ENCODE measurements around the gene HHATL. TPM values are rescaled to one million over a fixed set of nuclear protein-coding genes. Genes with fewer than 3 reads are reported as not detected.

The HHATL gene
- total and polyA plus RNA-seq, 4 donors = 0.17 TPM; not detected in 3

DNA sequence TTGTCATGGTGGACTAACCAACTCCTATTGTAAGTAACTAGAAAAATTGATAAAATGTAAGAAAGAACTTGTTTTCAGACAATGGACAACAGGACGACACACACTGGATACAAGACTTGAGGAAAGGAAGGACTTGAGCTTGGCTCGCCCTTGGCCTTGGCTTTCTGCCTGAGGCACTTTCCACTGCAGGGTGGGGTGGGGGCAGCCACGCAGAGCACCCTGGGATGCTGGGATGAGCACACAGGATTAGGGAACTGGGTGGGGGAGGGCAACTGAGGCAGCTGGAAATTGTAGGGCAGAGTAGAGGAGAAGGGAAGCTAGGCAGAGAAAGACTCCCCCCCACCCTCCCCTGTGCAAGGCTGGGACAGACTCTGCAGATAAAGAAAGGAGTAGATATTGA is 25.5 kb upstream of the HHATL start:
- H3K9ac ChIP-seq (ENCODE audit: low read depth in 1 of 2, low read length in 2 of 2) = no peak overlapping the region

DNA sequence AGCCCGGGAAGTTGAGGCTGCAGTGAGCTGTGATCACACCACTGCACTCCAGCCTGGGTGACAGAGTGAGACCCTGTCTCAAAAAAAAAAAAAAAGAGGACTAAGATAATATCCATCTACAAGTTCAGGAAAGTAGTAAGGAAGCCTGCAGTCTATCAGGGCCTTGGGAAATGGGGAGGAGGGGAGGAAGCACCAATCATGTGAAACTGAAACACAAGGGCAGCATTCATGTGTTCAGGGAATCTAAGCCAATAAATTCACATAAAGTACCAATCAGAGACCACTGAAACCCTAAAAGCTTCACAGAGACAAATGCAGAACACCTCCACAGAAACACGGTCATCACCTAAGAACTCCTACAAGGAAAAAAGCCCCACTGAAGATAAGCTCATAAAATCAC is 22.9 kb upstream of the HHATL start:
- Histone ChIP-seq H3K9me3 (ENCODE audit: control insufficient read depth in 4 of 4, low read length in 3 of 4) (no peaks in the 10 kb centered on the region), H3K27ac (ENCODE audit: low read depth in 1 of 2, low read length in 2 of 2) (no peak overlapping the region), H3K9ac (ENCODE audit: low read depth in 1 of 2, low read length in 2 of 2) (no peak overlapping the region), H3K4me3 (ENCODE audit: low read depth in 1 of 3, low read length in 3 of 3) (no peak overlapping the region), H3K4me1 (ENCODE audit: control insufficient read depth in 4 of 4, insufficient read depth in 4 of 4, low read length in 3 of 4) (no peaks in the 10 kb centered on the region), H3K27me3 (ENCODE audit: control insufficient read depth in 4 of 4, insufficient read depth in 4 of 4, low read length in 3 of 4) (no peaks in the 10 kb centered on the region), H3K36me3 (ENCODE audit: control insufficient read depth in 4 of 4, insufficient read depth in 3 of 4, low read depth in 1 of 4, low read length in 3 of 4) (no peaks in the 10 kb centered on the region)
- no peak for TF ChIP-seq YY1 (IDR thresholded peaks at IDR 0.05)
- TF ChIP-seq, protein P1, sequence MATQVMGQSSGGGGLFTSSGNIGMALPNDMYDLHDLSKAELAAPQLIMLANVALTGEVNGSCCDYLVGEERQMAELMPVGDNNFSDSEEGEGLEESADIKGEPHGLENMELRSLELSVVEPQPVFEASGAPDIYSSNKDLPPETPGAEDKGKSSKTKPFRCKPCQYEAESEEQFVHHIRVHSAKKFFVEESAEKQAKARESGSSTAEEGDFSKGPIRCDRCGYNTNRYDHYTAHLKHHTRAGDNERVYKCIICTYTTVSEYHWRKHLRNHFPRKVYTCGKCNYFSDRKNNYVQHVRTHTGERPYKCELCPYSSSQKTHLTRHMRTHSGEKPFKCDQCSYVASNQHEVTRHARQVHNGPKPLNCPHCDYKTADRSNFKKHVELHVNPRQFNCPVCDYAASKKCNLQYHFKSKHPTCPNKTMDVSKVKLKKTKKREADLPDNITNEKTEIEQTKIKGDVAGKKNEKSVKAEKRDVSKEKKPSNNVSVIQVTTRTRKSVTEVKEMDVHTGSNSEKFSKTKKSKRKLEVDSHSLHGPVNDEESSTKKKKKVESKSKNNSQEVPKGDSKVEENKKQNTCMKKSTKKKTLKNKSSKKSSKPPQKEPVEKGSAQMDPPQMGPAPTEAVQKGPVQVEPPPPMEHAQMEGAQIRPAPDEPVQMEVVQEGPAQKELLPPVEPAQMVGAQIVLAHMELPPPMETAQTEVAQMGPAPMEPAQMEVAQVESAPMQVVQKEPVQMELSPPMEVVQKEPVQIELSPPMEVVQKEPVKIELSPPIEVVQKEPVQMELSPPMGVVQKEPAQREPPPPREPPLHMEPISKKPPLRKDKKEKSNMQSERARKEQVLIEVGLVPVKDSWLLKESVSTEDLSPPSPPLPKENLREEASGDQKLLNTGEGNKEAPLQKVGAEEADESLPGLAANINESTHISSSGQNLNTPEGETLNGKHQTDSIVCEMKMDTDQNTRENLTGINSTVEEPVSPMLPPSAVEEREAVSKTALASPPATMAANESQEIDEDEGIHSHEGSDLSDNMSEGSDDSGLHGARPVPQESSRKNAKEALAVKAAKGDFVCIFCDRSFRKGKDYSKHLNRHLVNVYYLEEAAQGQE (IDR thresholded peaks at IDR 0.05) = no peak
- no peak for TF ChIP-seq TAF1 (conservative IDR thresholded peaks at IDR 0.05)
- no peak for TF ChIP-seq SP1 (IDR thresholded peaks at IDR 0.05)
- no peak for TF ChIP-seq HNF4A (conservative IDR thresholded peaks at IDR 0.05)
- no peak for TF ChIP-seq NR2F2 (IDR thresholded peaks at IDR 0.05)
- no peak for TF ChIP-seq HNF4G (IDR thresholded peaks at IDR 0.05)
- TF ChIP-seq, protein P2, sequence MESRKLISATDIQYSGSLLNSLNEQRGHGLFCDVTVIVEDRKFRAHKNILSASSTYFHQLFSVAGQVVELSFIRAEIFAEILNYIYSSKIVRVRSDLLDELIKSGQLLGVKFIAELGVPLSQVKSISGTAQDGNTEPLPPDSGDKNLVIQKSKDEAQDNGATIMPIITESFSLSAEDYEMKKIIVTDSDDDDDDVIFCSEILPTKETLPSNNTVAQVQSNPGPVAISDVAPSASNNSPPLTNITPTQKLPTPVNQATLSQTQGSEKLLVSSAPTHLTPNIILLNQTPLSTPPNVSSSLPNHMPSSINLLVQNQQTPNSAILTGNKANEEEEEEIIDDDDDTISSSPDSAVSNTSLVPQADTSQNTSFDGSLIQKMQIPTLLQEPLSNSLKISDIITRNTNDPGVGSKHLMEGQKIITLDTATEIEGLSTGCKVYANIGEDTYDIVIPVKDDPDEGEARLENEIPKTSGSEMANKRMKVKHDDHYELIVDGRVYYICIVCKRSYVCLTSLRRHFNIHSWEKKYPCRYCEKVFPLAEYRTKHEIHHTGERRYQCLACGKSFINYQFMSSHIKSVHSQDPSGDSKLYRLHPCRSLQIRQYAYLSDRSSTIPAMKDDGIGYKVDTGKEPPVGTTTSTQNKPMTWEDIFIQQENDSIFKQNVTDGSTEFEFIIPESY (IDR thresholded peaks at IDR 0.05) = no peak
- TF ChIP-seq, protein P3, sequence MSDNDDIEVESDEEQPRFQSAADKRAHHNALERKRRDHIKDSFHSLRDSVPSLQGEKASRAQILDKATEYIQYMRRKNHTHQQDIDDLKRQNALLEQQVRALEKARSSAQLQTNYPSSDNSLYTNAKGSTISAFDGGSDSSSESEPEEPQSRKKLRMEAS (IDR thresholded peaks at IDR 0.05) = no peak
- TF ChIP-seq, protein P4, sequence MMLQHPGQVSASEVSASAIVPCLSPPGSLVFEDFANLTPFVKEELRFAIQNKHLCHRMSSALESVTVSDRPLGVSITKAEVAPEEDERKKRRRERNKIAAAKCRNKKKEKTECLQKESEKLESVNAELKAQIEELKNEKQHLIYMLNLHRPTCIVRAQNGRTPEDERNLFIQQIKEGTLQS (IDR thresholded peaks at IDR 0.05) = no peak
- no peak for TF ChIP-seq EGR1 (IDR thresholded peaks at IDR 0.05; ENCODE audit: low read depth in 2 of 2)
- no peak for TF ChIP-seq JUND (IDR thresholded peaks at IDR 0.05)
- TF ChIP-seq, protein P5, sequence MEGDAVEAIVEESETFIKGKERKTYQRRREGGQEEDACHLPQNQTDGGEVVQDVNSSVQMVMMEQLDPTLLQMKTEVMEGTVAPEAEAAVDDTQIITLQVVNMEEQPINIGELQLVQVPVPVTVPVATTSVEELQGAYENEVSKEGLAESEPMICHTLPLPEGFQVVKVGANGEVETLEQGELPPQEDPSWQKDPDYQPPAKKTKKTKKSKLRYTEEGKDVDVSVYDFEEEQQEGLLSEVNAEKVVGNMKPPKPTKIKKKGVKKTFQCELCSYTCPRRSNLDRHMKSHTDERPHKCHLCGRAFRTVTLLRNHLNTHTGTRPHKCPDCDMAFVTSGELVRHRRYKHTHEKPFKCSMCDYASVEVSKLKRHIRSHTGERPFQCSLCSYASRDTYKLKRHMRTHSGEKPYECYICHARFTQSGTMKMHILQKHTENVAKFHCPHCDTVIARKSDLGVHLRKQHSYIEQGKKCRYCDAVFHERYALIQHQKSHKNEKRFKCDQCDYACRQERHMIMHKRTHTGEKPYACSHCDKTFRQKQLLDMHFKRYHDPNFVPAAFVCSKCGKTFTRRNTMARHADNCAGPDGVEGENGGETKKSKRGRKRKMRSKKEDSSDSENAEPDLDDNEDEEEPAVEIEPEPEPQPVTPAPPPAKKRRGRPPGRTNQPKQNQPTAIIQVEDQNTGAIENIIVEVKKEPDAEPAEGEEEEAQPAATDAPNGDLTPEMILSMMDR (IDR thresholded peaks at IDR 0.05; ENCODE audit: low read depth, low read length, missing input control) = no peak
- TF ChIP-seq FOXA2 (IDR thresholded peaks at IDR 0.05) = no peak
- TF ChIP-seq RXRA (IDR thresholded peaks at IDR 0.05) = no peak
- DNase-seq (ENCODE audit: low spot score) = no peak
- WGBS = 88% methylated on average over 2 of the region's 2 CpGs

More for the DNA sequence above, 25.5 kb upstream of the HHATL start:
- WGBS = 55% methylated on average over 3 of the region's 3 CpGs
- Histone ChIP-seq H3K9me3 (ENCODE audit: control insufficient read depth in 4 of 4, low read length in 3 of 4) (no peaks in the 10 kb centered on the region), H3K4me1 (ENCODE audit: control insufficient read depth in 4 of 4, insufficient read depth in 4 of 4, low read length in 3 of 4) (no peaks in the 10 kb centered on the region), H3K4me3 (ENCODE audit: low read depth in 1 of 3, low read length in 3 of 3) (no peak overlapping the region), H3K36me3 (ENCODE audit: control insufficient read depth in 4 of 4, insufficient read depth in 3 of 4, low read depth in 1 of 4, low read length in 3 of 4) (no peaks in the 10 kb centered on the region), H3K27me3 (ENCODE audit: control insufficient read depth in 4 of 4, insufficient read depth in 4 of 4, low read length in 3 of 4) (no peaks in the 10 kb centered on the region), H3K27ac (ENCODE audit: low read depth in 1 of 2, low read length in 2 of 2) (no peak overlapping the region)
- no peak for TF ChIP-seq YY1 (IDR thresholded peaks at IDR 0.05)
- no peak for TF ChIP-seq JUND (IDR thresholded peaks at IDR 0.05)
- TF ChIP-seq HNF4A (conservative IDR thresholded peaks at IDR 0.05) = no peak
- TF ChIP-seq HNF4G (IDR thresholded peaks at IDR 0.05) = no peak
- TF ChIP-seq, protein P3 (IDR thresholded peaks at IDR 0.05) = no peak
- no peak for TF ChIP-seq FOXA2 (IDR thresholded peaks at IDR 0.05)
- no peak for TF ChIP-seq RAD21 (IDR thresholded peaks at IDR 0.05)
- TF ChIP-seq, protein P5 (IDR thresholded peaks at IDR 0.05; ENCODE audit: low read depth, low read length, missing input control) = no peak
- DNase-seq (ENCODE audit: low spot score) = no peak

Data from liver (tissue), 9 donors.